Progenitor cell of endocrine pancreas (in vitro differentiated cells): ENCODE data around the gene SEMA3A. TPM values are rescaled to one million over a fixed set of nuclear protein-coding genes. Genes with fewer than 3 reads are reported as not detected.
A peak's percentile ranks its signal among the peaks of the same experiment; 100 is the strongest.
"Not testable (repeated sequence)": the region's sequence is repeated elsewhere in the genome, so short reads cannot be mapped to it uniquely, and the experiment has no call there.

ENCODE experiments used
- DNase-seq: peaks from one replicate; pipeline ENCODE4 v3.0.0; 2021; ENCODE audit warnings: low spot score; ENCODE audit not compliant: unreplicated experiment
- H3K27ac Mint-ChIP-seq: 2 replicates; pipeline ENCODE4 v1.8.0; 2021; ENCODE audit warnings: mild to moderate bottlenecking, moderate library complexity, mixed read lengths
- H3K27me3 Mint-ChIP-seq: 2 replicates; pipeline ENCODE4 v1.8.0; 2021; ENCODE audit warnings: mixed read lengths
- H3K36me3 Mint-ChIP-seq: 2 replicates; pipeline ENCODE4 v1.8.0; 2022; ENCODE audit warnings: mixed read lengths; ENCODE audit not compliant: insufficient read depth
- H3K4me1 Mint-ChIP-seq: 2 replicates; pipeline ENCODE4 v1.8.0; 2021; ENCODE audit warnings: low read depth, mixed read lengths
- H3K4me3 Mint-ChIP-seq: 2 replicates; pipeline ENCODE4 v1.8.0; 2021; ENCODE audit warnings: low read depth, mild to moderate bottlenecking, moderate library complexity, mixed read lengths
- H3K9me3 Mint-ChIP-seq: 2 replicates; pipeline ENCODE4 v1.8.0; 2021; ENCODE audit warnings: low read depth, mixed read lengths
- total RNA-seq: library from RNA; stranded (reverse); gene quantifications from 2 replicates; pipeline ENCODE4 v1.2.1, GENCODE V29; 2021
- TF ChIP-seq, protein P1 (sequence below): fragments of 200-600 bp; sonication (generic); IDR thresholded peaks from one replicate; pipeline ENCODE4 v1.5.0; 2021; ENCODE audit warnings: antibody characterized with exemption, mild to moderate bottlenecking; ENCODE audit not compliant: unreplicated experiment

SEMA3A gene
- total RNA-seq, 1 donor from 2014 or later = 12.4 TPM

DNA sequence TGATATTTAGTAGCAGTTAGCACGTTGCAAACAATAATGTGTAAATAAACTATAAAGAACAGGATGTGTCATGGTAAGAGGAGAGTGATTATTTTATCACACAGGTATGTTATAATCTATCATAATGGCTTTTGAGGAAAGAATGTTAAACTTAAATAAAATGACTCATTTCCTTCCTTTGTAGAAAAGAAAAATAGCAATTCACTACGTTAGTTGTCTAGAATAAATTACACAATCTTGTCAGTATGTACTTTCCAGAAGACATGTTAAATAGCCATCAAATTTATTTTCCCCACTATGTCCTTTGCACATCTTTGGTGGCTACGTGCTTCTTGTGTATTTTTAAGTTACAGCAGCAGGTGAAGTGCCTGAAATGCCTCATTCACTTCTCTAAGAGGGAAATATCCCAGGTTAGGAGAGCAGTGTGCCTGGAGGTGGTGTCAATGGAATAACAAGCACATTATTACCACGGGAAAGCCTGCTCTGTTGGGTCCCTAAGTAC, 133.8 kb downstream of the SEMA3A start:
- Mint-ChIP-seq H3K4me1 (peaks cover 8% of the 10 kb centered on the region), H3K4me3 (no peak overlapping the region), H3K27ac (no peak overlapping the region), H3K27me3 (no peaks in the 10 kb centered on the region), H3K9me3 (no peaks in the 10 kb centered on the region), H3K36me3 (no peaks in the 10 kb centered on the region)
- DNase-seq = no peak
- TF ChIP-seq, protein P1, sequence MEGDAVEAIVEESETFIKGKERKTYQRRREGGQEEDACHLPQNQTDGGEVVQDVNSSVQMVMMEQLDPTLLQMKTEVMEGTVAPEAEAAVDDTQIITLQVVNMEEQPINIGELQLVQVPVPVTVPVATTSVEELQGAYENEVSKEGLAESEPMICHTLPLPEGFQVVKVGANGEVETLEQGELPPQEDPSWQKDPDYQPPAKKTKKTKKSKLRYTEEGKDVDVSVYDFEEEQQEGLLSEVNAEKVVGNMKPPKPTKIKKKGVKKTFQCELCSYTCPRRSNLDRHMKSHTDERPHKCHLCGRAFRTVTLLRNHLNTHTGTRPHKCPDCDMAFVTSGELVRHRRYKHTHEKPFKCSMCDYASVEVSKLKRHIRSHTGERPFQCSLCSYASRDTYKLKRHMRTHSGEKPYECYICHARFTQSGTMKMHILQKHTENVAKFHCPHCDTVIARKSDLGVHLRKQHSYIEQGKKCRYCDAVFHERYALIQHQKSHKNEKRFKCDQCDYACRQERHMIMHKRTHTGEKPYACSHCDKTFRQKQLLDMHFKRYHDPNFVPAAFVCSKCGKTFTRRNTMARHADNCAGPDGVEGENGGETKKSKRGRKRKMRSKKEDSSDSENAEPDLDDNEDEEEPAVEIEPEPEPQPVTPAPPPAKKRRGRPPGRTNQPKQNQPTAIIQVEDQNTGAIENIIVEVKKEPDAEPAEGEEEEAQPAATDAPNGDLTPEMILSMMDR = no peak

DNA sequence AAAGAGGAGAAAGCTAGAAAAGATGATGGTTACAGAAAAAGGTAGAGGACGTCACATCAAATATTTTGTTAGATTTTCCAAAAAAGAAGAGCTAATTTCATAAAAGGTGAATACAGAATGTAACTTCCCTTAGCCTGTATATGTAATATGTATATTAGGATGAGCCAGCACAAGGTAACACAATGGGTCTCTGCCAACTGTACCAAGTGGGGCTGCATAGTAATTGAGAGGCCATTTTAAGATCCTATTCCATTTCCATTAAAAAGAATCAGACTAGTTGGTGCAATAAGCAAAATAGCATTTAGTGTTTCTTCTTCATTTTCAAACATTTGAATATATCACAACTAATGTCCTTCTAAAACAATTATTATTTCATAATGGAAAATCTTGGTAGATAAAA, 134.6 kb downstream of the SEMA3A start:
- Mint-ChIP-seq H3K27ac (no peak overlapping the region), H3K4me3 (no peak overlapping the region), H3K27me3 (no peaks in the 10 kb centered on the region), H3K36me3 (peaks cover 5% of the 10 kb centered on the region), H3K9me3 (peaks cover 3% of the 10 kb centered on the region), H3K4me1 (peaks cover 8% of the 10 kb centered on the region)
- no peak for DNase-seq
- TF ChIP-seq, protein P1 = no peak

GRCh38 chr7:84058311-84059076, 136.1 kb downstream of the SEMA3A start:
- Mint-ChIP-seq H3K27me3 (no peaks in the 10 kb centered on the region), H3K4me3 (no peak overlapping the region), H3K4me1 (peaks cover 8% of the 10 kb centered on the region), H3K36me3 (peaks cover 5% of the 10 kb centered on the region), H3K27ac (no peak overlapping the region), H3K9me3 (peaks cover 3% of the 10 kb centered on the region)
- DNase-seq = no peak
- TF ChIP-seq, protein P1 = no peak

- H3K9me3 Mint-ChIP-seq = peaks cover 3% of the 10 kb centered on the region
- H3K27ac Mint-ChIP-seq = no peak overlapping the region
- peaks cover 5% of the 10 kb centered on the region for H3K36me3 Mint-ChIP-seq
- H3K4me3 Mint-ChIP-seq = no peak overlapping the region
- DNase-seq = no peak
- no peaks in the 10 kb centered on the region for H3K27me3 Mint-ChIP-seq
- H3K4me1 Mint-ChIP-seq = peaks cover 8% of the 10 kb centered on the region
- TF ChIP-seq, protein P1 = no peak
Measured at GRCh38 chr7:84057576-84057975, 137.0 kb downstream of the SEMA3A start.

- H3K4me3 Mint-ChIP-seq = no peak overlapping the region
- peaks cover 5% of the 10 kb centered on the region for H3K36me3 Mint-ChIP-seq
- DNase-seq = no peak
- TF ChIP-seq, protein P1 = no peak
- peaks cover 8% of the 10 kb centered on the region for H3K4me1 Mint-ChIP-seq
- no peaks in the 10 kb centered on the region for H3K27me3 Mint-ChIP-seq
- peaks cover 3% of the 10 kb centered on the region for H3K9me3 Mint-ChIP-seq
- H3K27ac Mint-ChIP-seq = peak overlapping the region; percentile 31
Measured at GRCh38 chr7:84055904-84056605, 138.5 kb downstream of the SEMA3A start.

- H3K36me3 Mint-ChIP-seq, DNase-seq, H3K27ac Mint-ChIP-seq, H3K9me3 Mint-ChIP-seq, H3K27me3 Mint-ChIP-seq, H3K4me1 Mint-ChIP-seq, H3K4me3 Mint-ChIP-seq: not testable (repeated sequence)
Measured at GRCh38 chr7:84055199-84055598, 139.4 kb downstream of the SEMA3A start.
